Central memory CD8-positive, alpha-beta T cell (primary cell): ENCODE data around the gene TELO2.

Source experiments
- ATAC-seq: fragments of 150-1000 bp; cut with Tn5 transposase; replicated peaks from 2 replicates; pipeline ENCODE4 v1.10.0; 2022; ENCODE audit warnings: mild to moderate bottlenecking, moderate FRiP score, moderate number of reproducible peaks; ENCODE audit not compliant: poor library complexity, severe bottlenecking; ENCODE audit errors: extremely low read depth
- DNase-seq, 2 donors: peaks; one replicate each; pipeline ENCODE4 v3.0.0; 2021; ENCODE audit warnings: low spot score in 2 of 2
- H3K27ac Mint-ChIP-seq: one replicate; pipeline ENCODE4 v1.8.0; 2022; ENCODE audit warnings: low read depth, mild to moderate bottlenecking, moderate library complexity, mixed read lengths
- H3K27me3 Mint-ChIP-seq: one replicate; pipeline ENCODE4 v1.8.0; 2022; ENCODE audit warnings: mixed read lengths
- H3K36me3 Mint-ChIP-seq: one replicate; pipeline ENCODE4 v1.8.0; 2022; ENCODE audit warnings: mild to moderate bottlenecking, moderate library complexity, mixed read lengths; ENCODE audit not compliant: insufficient read depth
- H3K4me1 Mint-ChIP-seq: one replicate; pipeline ENCODE4 v1.8.0; 2022; ENCODE audit warnings: mixed read lengths
- H3K4me3 Mint-ChIP-seq: one replicate; pipeline ENCODE4 v1.8.0; 2022; ENCODE audit warnings: mild to moderate bottlenecking, moderate library complexity, mixed read lengths
- H3K9me3 Mint-ChIP-seq: one replicate; pipeline ENCODE4 v1.8.0; 2022; ENCODE audit warnings: mixed read lengths

TELO2 gene

DNA sequence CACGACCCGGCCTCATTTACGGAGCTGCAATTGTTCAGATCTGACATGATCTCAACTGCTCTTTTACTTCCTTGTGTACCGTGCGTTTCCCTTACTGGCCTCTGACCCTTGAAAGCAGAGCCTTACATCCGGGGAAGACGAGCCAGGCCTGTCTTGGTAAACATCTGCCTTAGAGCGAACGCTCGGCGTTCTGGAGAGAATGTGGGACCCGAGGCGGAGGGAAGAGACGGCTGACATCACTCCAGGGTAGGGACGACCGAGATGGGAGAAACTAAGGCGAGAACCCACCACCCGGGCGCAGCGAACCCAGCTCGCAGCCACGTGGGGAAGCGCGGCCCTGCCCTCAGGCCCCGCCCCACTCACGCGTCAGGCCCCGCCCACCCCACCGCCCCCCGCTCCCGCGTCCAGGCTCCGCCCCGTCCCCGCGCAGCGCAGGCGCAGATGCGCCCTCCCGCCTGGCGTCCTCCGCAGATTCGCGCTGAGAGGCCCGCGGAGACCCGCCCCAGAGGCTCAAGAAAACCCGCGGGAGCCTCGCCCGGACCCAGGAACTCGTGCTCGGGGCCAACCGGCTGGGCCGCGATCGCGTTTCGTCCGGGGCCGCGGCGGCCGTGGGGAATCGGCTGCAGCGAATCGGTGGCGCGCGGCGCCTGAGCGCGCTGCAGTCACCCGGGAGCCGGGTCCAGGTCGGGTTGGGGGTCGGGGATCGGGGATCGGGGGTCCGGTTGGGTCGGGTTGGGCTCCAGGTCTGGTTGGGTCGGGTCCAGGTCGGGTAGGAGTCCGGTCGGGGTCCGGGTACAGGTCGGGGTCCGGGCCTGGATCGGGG lies at the start of gene TELO2:
Gene TELO2, plus strand, starts transcription at position 438 of the 823 bp plus-strand sequence. CDS start 922 bp downstream, outside the sequence.
- no peaks in the 10 kb centered on the region for H3K9me3 Mint-ChIP-seq
- peak within 1 kb of the TSS; percentile 94 for H3K27ac Mint-ChIP-seq
- peak within 1 kb of the TSS; percentile 88 for H3K4me3 Mint-ChIP-seq
- peak; percentile 76 to 81 for DNase-seq
- peaks cover 5% of the 10 kb centered on the region for H3K36me3 Mint-ChIP-seq
- H3K4me1 Mint-ChIP-seq, result peaks cover 9% of the 10 kb centered on the region
- H3K27me3 Mint-ChIP-seq, result no peaks in the 10 kb centered on the region
- ATAC-seq, result peak; percentile 84

GRCh38 chr16:1443403-1443973 lies 49.7 kb upstream of the TELO2 start:
- DNase-seq (no peak), ATAC-seq (no peak)
- H3K9me3 Mint-ChIP-seq, result no peaks in the 10 kb centered on the region
- H3K27me3 Mint-ChIP-seq, result no peaks in the 10 kb centered on the region
- no peaks in the 10 kb centered on the region for H3K4me1 Mint-ChIP-seq
- no peaks in the 10 kb centered on the region for H3K36me3 Mint-ChIP-seq
- H3K4me3 Mint-ChIP-seq, result no peak overlapping the region
- H3K27ac Mint-ChIP-seq, result no peak overlapping the region

- Mint-ChIP-seq H3K9me3 (no peaks in the 10 kb centered on the region), H3K4me1 (no peaks in the 10 kb centered on the region), H3K4me3 (no peak within 1 kb of the TSS), H3K27me3 (no peaks in the 10 kb centered on the region), H3K27ac (no peak within 1 kb of the TSS), H3K36me3 (no peaks in the 10 kb centered on the region)
- DNase-seq (no peak), ATAC-seq (no peak)
Observed at GRCh38 chr16:1443980-1444729, 49.0 kb upstream of the TELO2 start, which contains the start of gene CCDC154. Gene CCDC154 (minus strand): TSS chr16:1444556. CDS start chr16:1444322, 234 bp downstream.

DNA sequence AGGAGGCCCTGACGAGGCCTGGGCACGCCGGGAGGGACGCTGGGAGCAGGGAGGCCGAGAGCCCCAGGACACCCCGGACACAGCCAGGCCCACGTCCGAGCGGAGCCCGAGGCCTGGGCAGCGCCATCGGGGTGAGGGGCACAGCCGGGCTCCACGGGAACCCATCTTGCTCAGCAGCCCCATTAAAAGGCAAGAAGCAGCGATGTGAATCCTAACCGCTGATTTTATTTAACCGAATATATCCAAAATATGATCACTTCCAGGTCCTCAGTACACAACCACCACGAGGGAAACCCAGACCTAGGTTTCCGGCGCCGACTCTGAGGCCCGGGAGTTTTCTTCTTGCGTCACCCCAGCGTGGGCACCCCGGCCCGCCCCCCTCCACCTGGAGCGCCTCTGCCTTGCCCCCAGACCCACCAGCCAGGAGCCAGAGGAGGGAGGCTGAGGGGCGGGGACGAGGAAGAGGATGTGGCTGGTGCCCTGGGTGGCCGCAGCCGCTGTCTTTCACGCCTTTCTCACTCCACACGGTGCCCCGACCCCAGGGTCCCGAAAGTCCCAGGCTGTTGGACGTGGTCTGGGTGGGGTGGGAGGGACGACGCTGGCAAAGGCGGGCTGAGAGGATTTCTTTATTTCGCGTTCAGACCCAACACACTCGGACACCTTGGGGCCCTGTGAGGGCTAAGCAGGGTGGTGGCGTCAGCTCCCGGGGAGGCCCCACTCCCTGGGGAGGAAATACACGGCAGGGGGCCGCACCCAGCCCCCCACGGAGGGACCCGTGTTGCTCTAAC lies 48.2 kb upstream of the TELO2 start:
- DNase-seq, result no peak
- Mint-ChIP-seq H3K27me3 (no peaks in the 10 kb centered on the region), H3K9me3 (no peaks in the 10 kb centered on the region), H3K27ac (no peak overlapping the region), H3K4me3 (no peak overlapping the region), H3K36me3 (no peaks in the 10 kb centered on the region), H3K4me1 (no peaks in the 10 kb centered on the region)
- ATAC-seq, result no peak

GRCh38 chr16:1445518-1446203 lies 47.5 kb upstream of the TELO2 start:
- H3K4me1 Mint-ChIP-seq, result no peaks in the 10 kb centered on the region
- ATAC-seq (no peak), DNase-seq (no peak)
- no peaks in the 10 kb centered on the region for H3K9me3 Mint-ChIP-seq
- H3K4me3 Mint-ChIP-seq, result no peak overlapping the region
- H3K27me3 Mint-ChIP-seq, result no peaks in the 10 kb centered on the region
- H3K36me3 Mint-ChIP-seq, result no peaks in the 10 kb centered on the region
- H3K27ac Mint-ChIP-seq, result no peak overlapping the region

GRCh38 chr16:1446296-1447080 lies 46.7 kb upstream of the TELO2 start:
- Mint-ChIP-seq H3K4me3 (no peak overlapping the region), H3K27me3 (no peaks in the 10 kb centered on the region), H3K4me1 (no peaks in the 10 kb centered on the region), H3K9me3 (no peaks in the 10 kb centered on the region), H3K36me3 (no peaks in the 10 kb centered on the region), H3K27ac (no peak overlapping the region)
- ATAC-seq (no peak), DNase-seq (no peak)

GRCh38 chr16:1447965-1448364 lies 45.2 kb upstream of the TELO2 start:
- Mint-ChIP-seq H3K4me3 (no peak overlapping the region), H3K9me3 (no peaks in the 10 kb centered on the region), H3K36me3 (peaks cover 6% of the 10 kb centered on the region), H3K27me3 (no peaks in the 10 kb centered on the region), H3K4me1 (no peaks in the 10 kb centered on the region), H3K27ac (no peak overlapping the region)
- no peak for ATAC-seq
- DNase-seq, result no peak

DNA sequence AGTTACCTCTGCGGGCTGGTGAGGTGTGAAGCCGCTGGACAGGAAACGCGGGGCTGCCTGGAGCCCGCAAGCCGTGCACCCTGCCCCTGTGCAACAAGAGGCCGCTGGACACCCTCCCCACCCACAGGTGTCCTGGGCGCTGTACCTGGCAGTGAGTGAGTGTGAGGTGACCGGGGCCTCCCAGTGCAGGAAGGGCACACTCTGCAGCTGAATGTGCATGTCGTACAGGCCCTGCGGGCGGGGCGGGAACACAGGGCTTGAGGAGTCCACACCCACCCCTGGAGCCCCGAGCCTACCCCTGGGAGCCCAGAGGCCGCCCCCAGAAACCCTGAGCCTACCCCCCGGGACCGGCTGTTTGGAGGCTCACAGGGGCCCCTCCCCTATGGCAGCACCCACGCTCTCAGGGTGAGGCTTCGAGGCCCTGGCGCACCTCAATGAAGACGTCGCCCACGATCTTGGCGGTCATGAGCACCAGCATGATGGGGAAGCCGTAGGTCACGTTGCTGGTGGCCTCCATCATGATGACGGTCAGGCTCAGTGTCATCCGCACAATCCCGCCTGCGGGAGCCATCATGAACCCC lies 44.5 kb upstream of the TELO2 start:
- DNase-seq, result no peak
- peaks cover 7% of the 10 kb centered on the region for H3K36me3 Mint-ChIP-seq
- no peak overlapping the region for H3K4me3 Mint-ChIP-seq
- no peaks in the 10 kb centered on the region for H3K4me1 Mint-ChIP-seq
- H3K27ac Mint-ChIP-seq, result no peak overlapping the region
- H3K27me3 Mint-ChIP-seq, result no peaks in the 10 kb centered on the region
- ATAC-seq, result no peak
- no peaks in the 10 kb centered on the region for H3K9me3 Mint-ChIP-seq

DNA sequence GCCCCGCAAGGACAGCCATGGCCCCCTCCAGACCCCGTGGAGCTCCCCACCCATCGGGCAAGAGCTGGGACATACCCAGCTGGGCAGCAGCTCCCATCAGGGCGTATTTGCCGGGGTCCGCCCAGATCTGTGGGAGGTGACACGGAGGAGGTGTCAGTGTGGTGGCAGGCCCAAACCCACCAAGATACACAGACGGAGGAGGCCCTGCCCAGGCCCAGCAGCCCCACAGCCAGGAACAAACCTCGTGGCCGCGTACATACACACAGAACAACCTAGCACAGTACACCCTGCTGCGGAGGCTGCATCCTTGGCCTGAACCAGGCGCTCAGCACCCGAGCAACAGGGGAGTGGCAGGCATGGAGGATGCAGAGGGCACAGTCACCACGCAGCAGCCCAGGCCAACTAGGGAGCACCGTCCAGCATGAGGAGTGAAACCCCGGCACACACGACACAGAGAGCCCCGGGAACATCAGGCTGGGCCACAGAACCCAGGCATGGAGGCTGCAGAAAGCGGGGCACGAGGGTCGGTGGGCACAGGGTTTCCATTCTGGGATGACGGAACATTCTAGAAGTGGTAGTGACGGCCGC lies 43.9 kb upstream of the TELO2 start:
- Mint-ChIP-seq H3K27ac (no peak overlapping the region), H3K36me3 (peaks cover 9% of the 10 kb centered on the region), H3K27me3 (no peaks in the 10 kb centered on the region), H3K9me3 (no peaks in the 10 kb centered on the region), H3K4me1 (no peaks in the 10 kb centered on the region), H3K4me3 (no peak overlapping the region)
- DNase-seq (no peak), ATAC-seq (no peak)

DNA sequence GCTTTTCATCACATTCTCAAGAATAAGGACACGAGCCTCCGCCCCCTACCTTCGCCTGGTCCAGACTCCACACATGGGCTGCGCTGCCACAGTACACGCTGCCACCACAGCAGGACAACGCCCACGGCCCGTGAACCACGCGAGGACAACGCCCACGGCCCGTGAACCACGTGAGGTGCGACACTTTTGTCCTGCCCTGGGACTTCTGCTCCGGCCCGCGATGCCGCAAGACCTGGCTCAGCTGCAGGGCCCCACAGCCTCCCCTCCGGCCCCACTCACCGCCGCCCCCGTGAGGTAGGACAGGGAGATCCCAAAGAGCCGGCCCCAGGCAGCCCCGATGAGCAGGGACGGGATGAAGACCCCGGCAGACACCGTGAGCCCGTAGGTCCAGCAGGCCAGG lies 42.9 kb upstream of the TELO2 start:
- Mint-ChIP-seq H3K4me3 (no peak overlapping the region), H3K27me3 (no peaks in the 10 kb centered on the region), H3K9me3 (no peaks in the 10 kb centered on the region), H3K36me3 (peaks cover 9% of the 10 kb centered on the region), H3K4me1 (no peaks in the 10 kb centered on the region), H3K27ac (no peak overlapping the region)
- DNase-seq (no peak), ATAC-seq (no peak)

GRCh38 chr16:1450841-1451240 lies 42.3 kb upstream of the TELO2 start:
- Mint-ChIP-seq H3K4me3 (no peak overlapping the region), H3K9me3 (no peaks in the 10 kb centered on the region), H3K27ac (no peak overlapping the region), H3K4me1 (no peaks in the 10 kb centered on the region), H3K36me3 (peaks cover 9% of the 10 kb centered on the region), H3K27me3 (no peaks in the 10 kb centered on the region)
- ATAC-seq, result no peak
- DNase-seq, result no peak
